Measurements from ENCODE around the gene SH3BGR.

DNA sequence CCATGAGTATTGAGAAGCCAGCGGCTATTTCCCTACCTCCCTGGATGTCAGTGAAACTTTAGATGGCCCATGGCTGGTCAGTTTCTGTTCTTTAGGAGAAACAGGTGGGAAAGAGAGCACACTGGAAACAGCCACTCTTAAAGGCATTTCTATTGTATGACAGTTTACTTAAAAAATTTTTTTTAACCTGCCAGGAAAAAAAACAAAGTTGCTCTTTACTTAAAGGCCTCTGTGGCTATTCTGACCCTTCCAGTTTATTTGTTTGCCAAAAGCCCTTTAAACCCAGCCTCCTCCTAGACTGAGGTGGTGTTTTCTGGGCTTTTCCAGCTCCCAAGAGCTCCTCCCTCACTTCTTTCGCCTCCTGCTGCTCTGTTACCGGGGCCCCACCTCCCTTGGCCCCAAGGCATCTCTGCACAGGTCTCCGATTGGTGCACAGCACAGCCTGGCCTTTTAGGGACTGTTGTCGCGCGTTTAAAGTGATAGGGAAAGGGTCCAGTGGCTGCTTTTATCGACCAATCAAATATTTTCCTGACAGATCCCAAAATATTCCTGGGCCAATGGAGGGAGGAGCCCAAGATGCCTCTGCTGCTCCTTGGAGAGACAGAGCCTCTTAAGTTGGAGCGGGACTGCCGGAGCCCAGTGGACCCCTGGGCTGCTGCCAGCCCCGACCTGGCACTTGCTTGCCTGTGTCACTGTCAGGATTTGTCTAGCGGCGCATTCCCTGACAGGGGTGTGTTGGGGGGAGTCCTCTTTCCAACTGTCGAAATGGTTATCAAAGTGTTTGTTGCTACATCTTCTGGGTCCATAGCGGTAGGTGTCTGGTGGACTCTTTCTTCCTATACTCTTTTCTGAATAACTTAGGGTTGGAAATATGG is at the start of gene SH3BGR:
- TF ChIP-seq POLR2A (IDR thresholded peaks at IDR 0.05; ENCODE audit: low read length) (no peak), GATA1 (IDR thresholded peaks at IDR 0.05; ENCODE audit: low read depth, low read length) (no peak)
